A549 (cell line): Measurements from ENCODE around the gene SH3PXD2A. TPM values are rescaled to one million over a fixed set of nuclear protein-coding genes. Genes with fewer than 3 reads are reported as not detected.

ENCODE experiments used
- ATAC-seq, 2 experiments: fragments of 200-7000 bp in 1 of 2; fragments of >200 bp in 1 of 2; cut with Nextera tagmentation in 1 of 2; cut with Tn5 transposase in 1 of 2; 3 replicates each; pipeline versions ENCODE4 v1.8.0 to v1.9.1; 2018 to 2020; ENCODE audit warnings: mild to moderate bottlenecking in 1 of 2, moderate library complexity in 1 of 2
- CTCF ChIA-PET: fragments of 300-600 bp; sonication (Branson Sonifier 250); formaldehyde crosslinking; extraction: SDS; loops from one replicate; lab custom pipeline; 2021; ENCODE audit warnings: antibody characterized with exemption, inconsistent platforms; lab: Yijun Ruan, JAX
- POLR2A ChIA-PET: fragments of 350-600 bp; formaldehyde crosslinking; extraction: SDS; loops from one replicate; lab custom pipeline; 2021; ENCODE audit warnings: antibody characterized with exemption, inconsistent platforms; lab: Yijun Ruan, JAX
- DNase-seq, 2 experiments: peaks; one replicate each; pipeline versions ENCODE4 v3.0.0 to v3.0.0-alpha.2; 2011 to 2016; ENCODE audit warnings: low read depth in 1 of 2, low spot score in 1 of 2
- FAIRE-seq: peaks from 2 replicates; lab custom pipeline; 2011; peaks lifted over from hg19 to GRCh38; lab: Jason Lieb, UNC
- H3K27ac ChIP-seq, 2 experiments: fragments of >200 bp; sonication (Bioruptor Twin); formaldehyde crosslinking; 3 replicates each; pipeline ENCODE4 v1.5.1; 2016 to 2017
- H3K4me1 ChIP-seq: fragments of >200 bp; sonication (Bioruptor Twin); formaldehyde crosslinking; 3 replicates; pipeline ENCODE4 v1.6.1; 2016
- H3K4me2 ChIP-seq: fragments of >200 bp; sonication (Bioruptor Twin); formaldehyde crosslinking; 3 replicates; pipeline ENCODE4 v1.6.1; 2016
- H3K4me3 ChIP-seq: fragments of >200 bp; sonication (Bioruptor Twin); formaldehyde crosslinking; 3 replicates; pipeline ENCODE4 v1.5.1; 2016
- H3K9me3 ChIP-seq: fragments of >200 bp; sonication (Bioruptor Twin); formaldehyde crosslinking; 3 replicates; pipeline ENCODE4 v1.6.1; 2016
- BHLHE40 ChIP-seq: IDR thresholded peaks from 2 replicates; pipeline ENCODE4 v1.6.1; 2012; ENCODE audit warnings: low read depth, low read length, inconsistent platforms
- CBX2 ChIP-seq: fragments of 200-600 bp; sonication (generic); IDR thresholded peaks from 2 replicates; pipeline ENCODE4 v1.6.1; 2016; ENCODE audit warnings: low read depth, mild to moderate bottlenecking, borderline replicate concordance
- EHF ChIP-seq: fragments of 250-450 bp; sonication (Bioruptor Pico); IDR thresholded peaks from 2 replicates; pipeline ENCODE4 v1.5.0; 2020; ENCODE audit warnings: mild to moderate bottlenecking
- FOXS1 ChIP-seq: fragments of 250-450 bp; sonication (Bioruptor Pico); IDR thresholded peaks from 2 replicates; pipeline ENCODE4 v1.5.0; 2020; ENCODE audit warnings: mild to moderate bottlenecking, moderate library complexity
- HDAC2 ChIP-seq: fragments of 200-600 bp; sonication (generic); IDR thresholded peaks from 2 replicates; pipeline ENCODE4 v1.6.1; 2016
- HEYL ChIP-seq: fragments of 250-450 bp; sonication (Bioruptor Pico); IDR thresholded peaks from 2 replicates; pipeline ENCODE4 v1.8.0; 2021; ENCODE audit warnings: mild to moderate bottlenecking, moderate library complexity
- HOXA7 ChIP-seq: fragments of 250-450 bp; sonication (Bioruptor Pico); IDR thresholded peaks from 2 replicates; pipeline ENCODE4 v1.5.0; 2020; ENCODE audit warnings: mild to moderate bottlenecking, moderate library complexity
- JUN ChIP-seq, 2 experiments: fragments of >200 bp; sonication (Bioruptor Twin); formaldehyde crosslinking; IDR thresholded peaks; 2 replicates in 1 of 2; 3 replicates in 1 of 2; pipeline ENCODE4 v1.6.1; 2016 to 2017
- MAFK ChIP-seq: fragments of 450-650 bp; IDR thresholded peaks from 2 replicates; pipeline ENCODE4 v1.6.1; 2014; ENCODE audit not compliant: partially characterized antibody
- MYC ChIP-seq: IDR thresholded peaks from 2 replicates; pipeline ENCODE4 v1.6.1; 2012; ENCODE audit warnings: mild to moderate bottlenecking, inconsistent platforms, low read length, improper control_type of control experiment, borderline replicate concordance
- NPAS2 ChIP-seq: fragments of 250-450 bp; sonication (Bioruptor Pico); IDR thresholded peaks from 2 replicates; pipeline ENCODE4 v1.8.0; 2022; ENCODE audit warnings: mild to moderate bottlenecking, moderate library complexity, borderline replicate concordance
- PHF8 ChIP-seq: fragments of 200-600 bp; sonication (generic); IDR thresholded peaks from 2 replicates; pipeline ENCODE4 v1.6.1; 2016; ENCODE audit warnings: low read depth, mild to moderate bottlenecking, antibody characterized with exemption, moderate library complexity, borderline replicate concordance
- POLR2A ChIP-seq: IDR thresholded peaks from 2 replicates; pipeline ENCODE4 v1.6.1; 2012; ENCODE audit warnings: mild to moderate bottlenecking, low read length
- RCOR1 ChIP-seq: fragments of 150-350 bp; IDR thresholded peaks from 2 replicates; pipeline ENCODE4 v1.6.1; 2014; ENCODE audit warnings: antibody characterized with exemption, low read length, low read depth
- RFX5 ChIP-seq: fragments of 450-650 bp; IDR thresholded peaks from 2 replicates; pipeline ENCODE4 v1.7.1; 2014; ENCODE audit warnings: antibody characterized with exemption, mild to moderate bottlenecking, moderate library complexity
- SMC3 ChIP-seq: fragments of >200 bp; sonication (Bioruptor Twin); formaldehyde crosslinking; IDR thresholded peaks from 3 replicates; pipeline ENCODE4 v1.6.1; 2018; ENCODE audit warnings: inconsistent platforms
- TFCP2L1 ChIP-seq: fragments of 250-450 bp; sonication (Bioruptor Pico); IDR thresholded peaks from 2 replicates; pipeline ENCODE4 v1.5.0; 2021; ENCODE audit warnings: mild to moderate bottlenecking
- ZC3H11A ChIP-seq: fragments of 450-650 bp; IDR thresholded peaks from 2 replicates; pipeline ENCODE4 v1.6.1; 2014; ENCODE audit warnings: antibody characterized with exemption, mild to moderate bottlenecking
- WGBS: methylation state at CpG from one replicate; pipeline ENCODE4 v1.1.6; 2017; ENCODE audit errors: missing lambda C conversion rate; 5-methylcytosine and 5-hydroxymethylcytosine counted together
- polyA plus RNA-seq, 4 experiments: library from polyadenylated mRNA; depleted of rRNA in 3 of 4; stranded (reverse); fragments of >200 nt; fragmentation: RNase III in 1 of 4; extraction: RNeasy Plus Mini Kit Qiagen cat#74134 plus additional on column Dnase treatment in 1 of 4; gene quantifications; 2 replicates in 3 of 4; 3 replicates in 1 of 4; pipeline ENCODE4 v1.2.3, GENCODE V29; 2011 to 2017
- TF ChIP-seq, protein P1 (sequence below): IDR thresholded peaks from 2 replicates; pipeline ENCODE4 v1.6.1; 2012; ENCODE audit warnings: low read depth, borderline replicate concordance
- TF ChIP-seq, protein P2 (sequence below): fragments of >200 bp; sonication (Bioruptor Twin); formaldehyde crosslinking; IDR thresholded peaks from 3 replicates; pipeline ENCODE4 v1.6.1; 2016
- TF ChIP-seq, protein P3 (sequence below): fragments of >200 bp; sonication (Bioruptor Twin); formaldehyde crosslinking; IDR thresholded peaks from 2 replicates; pipeline ENCODE4 v1.6.1; 2016
- TF ChIP-seq, protein P4 (sequence below): IDR thresholded peaks from 2 replicates; pipeline ENCODE4 v1.6.1; 2012
- TF ChIP-seq, protein P5 (sequence below): fragments of 200-600 bp; sonication (generic); IDR thresholded peaks from 2 replicates; pipeline ENCODE4 v1.6.1; 2016; ENCODE audit warnings: antibody characterized with exemption, mild to moderate bottlenecking, moderate library complexity

SH3PXD2A gene
- polyA plus RNA-seq, 2 of the 4 experiments (the other 2 are of a cell fraction): 2.4 to 3.9 TPM

DNA sequence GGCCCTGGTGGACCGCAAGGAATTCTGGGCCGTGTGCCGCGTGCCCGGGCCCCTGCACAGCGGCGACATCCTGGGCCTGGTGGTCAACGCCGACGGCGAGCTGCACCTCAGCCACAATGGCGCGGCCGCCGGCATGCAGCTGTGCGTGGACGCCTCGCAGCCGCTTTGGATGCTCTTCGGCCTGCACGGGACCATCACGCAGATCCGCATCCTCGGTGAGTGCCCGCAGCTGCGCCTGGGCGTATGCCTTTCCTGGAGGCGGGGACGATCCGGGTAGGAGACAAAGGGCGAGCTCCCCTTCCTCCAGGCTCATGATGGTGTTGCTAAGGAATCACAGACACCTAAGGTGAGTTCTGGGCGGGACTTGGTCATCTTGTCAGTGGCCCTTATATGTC lies 270.4 kb downstream of the SH3PXD2A start:
- ATAC-seq (no peak), DNase-seq (no peak), FAIRE-seq (no peak)
- ChIA-PET POLR2A (no interaction called here), CTCF (interaction anchor here (1.3 to 2.1 kb wide), 2 partner anchors 21 to 101 kb away, joined by 3 to 7 read pairs; no protein-coding TSS in a partner anchor)
- WGBS: 91% methylated on average over 14 of the region's 32 CpGs
- Histone ChIP-seq H3K27ac (no peak overlapping the region), H3K9me3 (no peaks in the 10 kb centered on the region), H3K4me2 (no peak overlapping the region), H3K4me1 (no peaks in the 10 kb centered on the region), H3K4me3 (no peak overlapping the region)
- TF ChIP-seq MAFK (no peak), FOXS1 (no peak), RCOR1 (no peak), EHF (no peak), HEYL (CRISPR knock-in tag) (no peak), MYC (no peak), HDAC2 (no peak), RFX5 (no peak), SMC3 (no peak), JUN (IDR thresholded peaks at IDR 0.05) (no peak), TFCP2L1 (CRISPR knock-in tag) (no peak), NPAS2 (CRISPR knock-in tag) (no peak), ZC3H11A (no peak)
- TF ChIP-seq, protein P1, sequence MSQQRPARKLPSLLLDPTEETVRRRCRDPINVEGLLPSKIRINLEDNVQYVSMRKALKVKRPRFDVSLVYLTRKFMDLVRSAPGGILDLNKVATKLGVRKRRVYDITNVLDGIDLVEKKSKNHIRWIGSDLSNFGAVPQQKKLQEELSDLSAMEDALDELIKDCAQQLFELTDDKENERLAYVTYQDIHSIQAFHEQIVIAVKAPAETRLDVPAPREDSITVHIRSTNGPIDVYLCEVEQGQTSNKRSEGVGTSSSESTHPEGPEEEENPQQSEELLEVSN: no peak
- TF ChIP-seq, protein P2, sequence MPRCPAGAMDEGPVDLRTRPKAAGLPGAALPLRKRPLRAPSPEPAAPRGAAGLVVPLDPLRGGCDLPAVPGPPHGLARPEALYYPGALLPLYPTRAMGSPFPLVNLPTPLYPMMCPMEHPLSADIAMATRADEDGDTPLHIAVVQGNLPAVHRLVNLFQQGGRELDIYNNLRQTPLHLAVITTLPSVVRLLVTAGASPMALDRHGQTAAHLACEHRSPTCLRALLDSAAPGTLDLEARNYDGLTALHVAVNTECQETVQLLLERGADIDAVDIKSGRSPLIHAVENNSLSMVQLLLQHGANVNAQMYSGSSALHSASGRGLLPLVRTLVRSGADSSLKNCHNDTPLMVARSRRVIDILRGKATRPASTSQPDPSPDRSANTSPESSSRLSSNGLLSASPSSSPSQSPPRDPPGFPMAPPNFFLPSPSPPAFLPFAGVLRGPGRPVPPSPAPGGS: no peak
- TF ChIP-seq, protein P3, sequence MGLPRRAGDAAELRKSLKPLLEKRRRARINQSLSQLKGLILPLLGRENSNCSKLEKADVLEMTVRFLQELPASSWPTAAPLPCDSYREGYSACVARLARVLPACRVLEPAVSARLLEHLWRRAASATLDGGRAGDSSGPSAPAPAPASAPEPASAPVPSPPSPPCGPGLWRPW: no peak
- TF ChIP-seq, protein P4, sequence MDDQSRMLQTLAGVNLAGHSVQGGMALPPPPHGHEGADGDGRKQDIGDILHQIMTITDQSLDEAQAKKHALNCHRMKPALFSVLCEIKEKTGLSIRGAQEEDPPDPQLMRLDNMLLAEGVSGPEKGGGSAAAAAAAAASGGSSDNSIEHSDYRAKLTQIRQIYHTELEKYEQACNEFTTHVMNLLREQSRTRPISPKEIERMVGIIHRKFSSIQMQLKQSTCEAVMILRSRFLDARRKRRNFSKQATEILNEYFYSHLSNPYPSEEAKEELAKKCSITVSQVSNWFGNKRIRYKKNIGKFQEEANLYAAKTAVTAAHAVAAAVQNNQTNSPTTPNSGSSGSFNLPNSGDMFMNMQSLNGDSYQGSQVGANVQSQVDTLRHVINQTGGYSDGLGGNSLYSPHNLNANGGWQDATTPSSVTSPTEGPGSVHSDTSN: no peak

DNA sequence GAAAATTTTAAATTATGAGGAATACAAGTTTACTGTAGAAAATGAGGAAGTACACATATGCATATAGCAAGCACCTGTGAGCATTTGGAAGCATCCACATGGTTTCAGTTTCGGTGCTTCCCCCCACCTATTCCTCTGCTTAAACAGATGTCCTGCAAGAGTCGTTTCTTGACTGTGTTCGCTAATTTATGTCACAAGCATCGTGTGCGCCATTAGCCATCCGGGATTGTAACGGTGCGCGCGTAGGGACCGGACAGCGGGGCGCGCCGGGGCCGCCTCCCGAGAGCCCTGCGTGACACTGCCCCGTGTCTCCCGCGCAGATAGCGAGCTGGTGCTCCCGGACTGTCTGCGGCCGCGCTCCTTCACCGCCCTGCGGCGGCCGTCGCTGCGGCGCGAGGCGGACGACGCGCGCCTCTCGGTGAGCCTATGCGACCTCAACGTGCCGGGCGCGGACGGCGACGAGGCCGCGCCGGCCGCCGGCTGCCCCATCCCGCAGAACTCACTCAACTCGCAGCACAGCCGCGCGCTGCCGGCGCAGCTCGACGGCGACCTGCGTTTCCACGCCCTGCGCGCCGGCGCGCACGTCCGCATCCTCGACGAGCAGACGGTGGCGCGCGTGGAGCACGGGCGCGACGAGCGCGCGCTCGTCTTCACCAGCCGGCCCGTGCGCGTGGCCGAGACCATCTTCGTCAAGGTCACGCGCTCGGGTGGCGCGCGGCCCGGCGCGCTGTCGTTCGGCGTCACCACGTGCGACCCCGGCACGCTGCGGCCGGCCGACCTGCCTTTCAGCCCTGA lies 271.0 kb downstream of the SH3PXD2A start:
- 97% methylated on average over 109 of the region's 111 CpGs for whole genome bisulfite sequencing
- H3K27ac ChIP-seq: no peak overlapping the region
- H3K9me3 ChIP-seq: no peaks in the 10 kb centered on the region
- ATAC-seq (no peak), DNase-seq (no peak), FAIRE-seq (no peak)
- ChIA-PET POLR2A (no interaction called here), CTCF (interaction anchor here (1.3 to 10.5 kb wide), 3 partner anchors 6 to 102 kb away, joined by 3 to 100 read pairs (median 7); no protein-coding TSS in a partner anchor)
- no peaks in the 10 kb centered on the region for H3K4me1 ChIP-seq
- TF ChIP-seq BHLHE40 (no peak), POLR2A (no peak), MYC (no peak), CBX2 (no peak), HOXA7 (CRISPR knock-in tag) (no peak), PHF8 (no peak)
- TF ChIP-seq, protein P5, sequence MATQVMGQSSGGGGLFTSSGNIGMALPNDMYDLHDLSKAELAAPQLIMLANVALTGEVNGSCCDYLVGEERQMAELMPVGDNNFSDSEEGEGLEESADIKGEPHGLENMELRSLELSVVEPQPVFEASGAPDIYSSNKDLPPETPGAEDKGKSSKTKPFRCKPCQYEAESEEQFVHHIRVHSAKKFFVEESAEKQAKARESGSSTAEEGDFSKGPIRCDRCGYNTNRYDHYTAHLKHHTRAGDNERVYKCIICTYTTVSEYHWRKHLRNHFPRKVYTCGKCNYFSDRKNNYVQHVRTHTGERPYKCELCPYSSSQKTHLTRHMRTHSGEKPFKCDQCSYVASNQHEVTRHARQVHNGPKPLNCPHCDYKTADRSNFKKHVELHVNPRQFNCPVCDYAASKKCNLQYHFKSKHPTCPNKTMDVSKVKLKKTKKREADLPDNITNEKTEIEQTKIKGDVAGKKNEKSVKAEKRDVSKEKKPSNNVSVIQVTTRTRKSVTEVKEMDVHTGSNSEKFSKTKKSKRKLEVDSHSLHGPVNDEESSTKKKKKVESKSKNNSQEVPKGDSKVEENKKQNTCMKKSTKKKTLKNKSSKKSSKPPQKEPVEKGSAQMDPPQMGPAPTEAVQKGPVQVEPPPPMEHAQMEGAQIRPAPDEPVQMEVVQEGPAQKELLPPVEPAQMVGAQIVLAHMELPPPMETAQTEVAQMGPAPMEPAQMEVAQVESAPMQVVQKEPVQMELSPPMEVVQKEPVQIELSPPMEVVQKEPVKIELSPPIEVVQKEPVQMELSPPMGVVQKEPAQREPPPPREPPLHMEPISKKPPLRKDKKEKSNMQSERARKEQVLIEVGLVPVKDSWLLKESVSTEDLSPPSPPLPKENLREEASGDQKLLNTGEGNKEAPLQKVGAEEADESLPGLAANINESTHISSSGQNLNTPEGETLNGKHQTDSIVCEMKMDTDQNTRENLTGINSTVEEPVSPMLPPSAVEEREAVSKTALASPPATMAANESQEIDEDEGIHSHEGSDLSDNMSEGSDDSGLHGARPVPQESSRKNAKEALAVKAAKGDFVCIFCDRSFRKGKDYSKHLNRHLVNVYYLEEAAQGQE: no peak
- H3K4me2 ChIP-seq: no peak overlapping the region
- no peak overlapping the region for H3K4me3 ChIP-seq
